HEK293 (cell line): ENCODE results near the gene C19orf12.
A peak's percentile ranks its signal among the peaks of the same experiment; 100 is the strongest.

ENCODE experiments used
- CTCF ChIA-PET: fragments of 350-600 bp; formaldehyde crosslinking; extraction: SDS; loops from one replicate; lab custom pipeline; 2021; ENCODE audit warnings: antibody characterized with exemption; lab: Yijun Ruan, JAX
- POLR2A ChIA-PET: fragments of 300-600 bp; formaldehyde crosslinking; extraction: SDS; loops from one replicate; lab custom pipeline; 2020; ENCODE audit warnings: antibody characterized with exemption, inconsistent platforms; lab: Yijun Ruan, JAX
- H3K27ac ChIP-seq: fragments of 200-500 bp; sonication (Bioruptor generic); 2 replicates; pipeline ENCODE4 v1.5.1; 2014; ENCODE audit warnings: low read depth, low read length, control low read depth, inconsistent platforms; ENCODE audit errors: extremely low read depth
- H3K36me3 ChIP-seq, 2 experiments: fragments of 200-500 bp in 1 of 2; sonication (Bioruptor generic) in 1 of 2; 1 replicate in 1 of 2; 2 replicates in 1 of 2; pipeline ENCODE4 v1.5.1; 2014 to 2017; ENCODE audit warnings: inconsistent platforms in 2 of 2, low read length in 2 of 2; ENCODE audit not compliant: control insufficient read depth in 2 of 2, insufficient read depth in 1 of 2
- H3K4me1 ChIP-seq: fragments of 200-500 bp; sonication (Bioruptor generic); 2 replicates; pipeline ENCODE4 v1.5.1; 2014; ENCODE audit warnings: mild to moderate bottlenecking, low read length, inconsistent platforms; ENCODE audit not compliant: control insufficient read depth, insufficient read depth
- H3K4me3 ChIP-seq: 2 replicates; pipeline ENCODE4 v1.5.1; 2011; ENCODE audit warnings: low read depth, mild to moderate bottlenecking, control low read depth, low read length, moderate library complexity
- H3K9me3 ChIP-seq: fragments of 200-500 bp; sonication (Bioruptor generic); 2 replicates; pipeline ENCODE4 v1.5.1; 2014; ENCODE audit warnings: low read depth, low read length, inconsistent platforms; ENCODE audit not compliant: control insufficient read depth, insufficient read depth
- INSM2 ChIP-seq: fragments of 450-650 bp; formaldehyde crosslinking; IDR thresholded peaks from 2 replicates; pipeline ENCODE4 v1.5.1; 2016; ENCODE audit warnings: missing biosample characterization, missing genetic modification characterization
- KLF1 ChIP-seq: fragments of 450-650 bp; formaldehyde crosslinking; IDR thresholded peaks from 2 replicates; pipeline ENCODE4 v1.5.1; 2016; ENCODE audit warnings: missing biosample characterization, missing genetic modification characterization
- KLF17 ChIP-seq: fragments of 450-650 bp; formaldehyde crosslinking; IDR thresholded peaks from 2 replicates; pipeline ENCODE4 v1.5.1; 2016; ENCODE audit warnings: missing biosample characterization, missing genetic modification characterization
- KLF7 ChIP-seq: fragments of 450-650 bp; formaldehyde crosslinking; IDR thresholded peaks from 2 replicates; pipeline ENCODE4 v1.5.1; 2016; ENCODE audit warnings: missing biosample characterization, missing genetic modification characterization, borderline replicate concordance
- SP3 ChIP-seq: fragments of 450-650 bp; formaldehyde crosslinking; IDR thresholded peaks from 2 replicates; pipeline ENCODE4 v1.5.1; 2016; ENCODE audit warnings: missing biosample characterization, missing genetic modification characterization
- ZBTB17 ChIP-seq: fragments of 450-650 bp; formaldehyde crosslinking; IDR thresholded peaks from 2 replicates; pipeline ENCODE4 v1.5.1; 2016; ENCODE audit warnings: missing biosample characterization, missing genetic modification characterization
- ZBTB20 ChIP-seq: fragments of 450-650 bp; formaldehyde crosslinking; IDR thresholded peaks from 2 replicates; pipeline ENCODE4 v1.5.1; 2016; ENCODE audit warnings: missing biosample characterization, missing genetic modification characterization
- ZBTB26 ChIP-seq: fragments of 450-650 bp; formaldehyde crosslinking; optimal IDR thresholded peaks from 2 replicates; pipeline ENCODE3; 2016; ENCODE audit warnings: missing biosample characterization, mild to moderate bottlenecking, missing genetic modification characterization
- ZNF121 ChIP-seq: fragments of 450-650 bp; formaldehyde crosslinking; IDR thresholded peaks from 2 replicates; pipeline ENCODE4 v1.5.1; 2016; ENCODE audit warnings: missing biosample characterization, missing genetic modification characterization
- ZNF133 ChIP-seq: fragments of 450-650 bp; formaldehyde crosslinking; IDR thresholded peaks from 2 replicates; pipeline ENCODE4 v1.5.1; 2016; ENCODE audit warnings: missing biosample characterization, missing genetic modification characterization
- ZNF24 ChIP-seq: fragments of 450-650 bp; formaldehyde crosslinking; IDR thresholded peaks from 2 replicates; pipeline ENCODE4 v1.5.1; 2016; ENCODE audit warnings: missing biosample characterization, missing genetic modification characterization
- ZNF324 ChIP-seq: fragments of 450-650 bp; formaldehyde crosslinking; IDR thresholded peaks from 2 replicates; pipeline ENCODE4 v1.5.1; 2016; ENCODE audit warnings: missing biosample characterization, missing genetic modification characterization
- ZNF335 ChIP-seq: fragments of 450-650 bp; formaldehyde crosslinking; conservative IDR thresholded peaks from 2 replicates; pipeline ENCODE4 v1.5.1; 2016; ENCODE audit warnings: missing biosample characterization, missing genetic modification characterization
- ZNF391 ChIP-seq: fragments of 450-650 bp; formaldehyde crosslinking; IDR thresholded peaks from 2 replicates; pipeline ENCODE4 v1.5.1; 2016; ENCODE audit warnings: low read depth, missing biosample characterization, missing genetic modification characterization, borderline replicate concordance
- ZNF398 ChIP-seq: fragments of 450-650 bp; formaldehyde crosslinking; IDR thresholded peaks from 2 replicates; pipeline ENCODE4 v1.5.1; 2017; ENCODE audit warnings: missing biosample characterization, missing genetic modification characterization
- ZNF416 ChIP-seq: fragments of 450-650 bp; formaldehyde crosslinking; IDR thresholded peaks from 2 replicates; pipeline ENCODE4 v1.5.1; 2016; ENCODE audit warnings: missing biosample characterization, missing genetic modification characterization
- ZNF423 ChIP-seq: fragments of 450-650 bp; formaldehyde crosslinking; IDR thresholded peaks from 2 replicates; pipeline ENCODE4 v1.5.1; 2016; ENCODE audit warnings: missing biosample characterization, missing genetic modification characterization
- ZNF544 ChIP-seq: fragments of 450-650 bp; formaldehyde crosslinking; IDR thresholded peaks from 2 replicates; pipeline ENCODE4 v1.5.0; 2017; ENCODE audit warnings: missing biosample characterization, missing genetic modification characterization
- ZNF600 ChIP-seq: fragments of 450-650 bp; formaldehyde crosslinking; IDR thresholded peaks from 2 replicates; pipeline ENCODE4 v1.5.1; 2016; ENCODE audit warnings: missing biosample characterization, missing genetic modification characterization
- ZNF610 ChIP-seq: fragments of 450-650 bp; formaldehyde crosslinking; IDR thresholded peaks from 2 replicates; pipeline ENCODE4 v1.5.1; 2016; ENCODE audit warnings: missing biosample characterization, missing genetic modification characterization, borderline replicate concordance
- ZNF629 ChIP-seq: fragments of 450-650 bp; formaldehyde crosslinking; IDR thresholded peaks from 2 replicates; pipeline ENCODE4 v1.5.1; 2017; ENCODE audit warnings: missing biosample characterization, missing genetic modification characterization
- ZNF645 ChIP-seq: fragments of 450-650 bp; formaldehyde crosslinking; IDR thresholded peaks from 2 replicates; pipeline ENCODE4; 2016; ENCODE audit warnings: missing biosample characterization, missing genetic modification characterization
- ZNF707 ChIP-seq: fragments of 450-650 bp; formaldehyde crosslinking; IDR thresholded peaks from 2 replicates; pipeline ENCODE4 v1.5.1; 2016; ENCODE audit warnings: missing biosample characterization, missing genetic modification characterization
- ZNF76 ChIP-seq: fragments of 450-650 bp; formaldehyde crosslinking; IDR thresholded peaks from 2 replicates; pipeline ENCODE4; 2016; ENCODE audit warnings: low read depth, missing biosample characterization, missing genetic modification characterization, borderline replicate concordance
- ZNF777 ChIP-seq: fragments of 450-650 bp; formaldehyde crosslinking; IDR thresholded peaks from 2 replicates; pipeline ENCODE4 v1.5.1; 2017; ENCODE audit warnings: missing biosample characterization, missing genetic modification characterization, borderline replicate concordance
- ZNF791 ChIP-seq: fragments of 450-650 bp; formaldehyde crosslinking; IDR thresholded peaks from 2 replicates; pipeline ENCODE4 v1.5.1; 2016; ENCODE audit warnings: missing biosample characterization, missing genetic modification characterization
- ZSCAN30 ChIP-seq: fragments of 450-650 bp; IDR thresholded peaks from 2 replicates; pipeline ENCODE4 v1.5.1; 2018; ENCODE audit warnings: missing biosample characterization, mild to moderate bottlenecking, missing genetic modification characterization, moderate library complexity
- ZXDB ChIP-seq: fragments of 450-650 bp; formaldehyde crosslinking; IDR thresholded peaks from 2 replicates; pipeline ENCODE4 v1.5.1; 2016; ENCODE audit warnings: missing biosample characterization, missing genetic modification characterization

Gene C19orf12

GRCh38 chr19:29665826-29666577 is 49.1 kb downstream of the C19orf12 start (continued):
- TF ChIP-seq INSM2 (peak; percentile 3; the same call in 1 of the 2 replicates), ZNF121 (tag by site-specific recombination) (0 out of 2 replicates have a peak, but pooled peaks have one; percentile 24), ZNF324 (tag by site-specific recombination) (no peak), ZNF24 (tag by site-specific recombination) (no peak), SP3 (tag by site-specific recombination) (no peak; the same call in none of the 2 replicates), ZNF335 (peak; percentile 85), ZNF791 (tag by site-specific recombination) (no peak), ZNF645 (tag by site-specific recombination) (0 out of 2 replicates have a peak, but pooled peaks have one; percentile 62)

- H3K4me1 ChIP-seq: peaks cover 52% of the 10 kb centered on the region
- peak within 1 kb of the TSS; percentile 59 for H3K4me3 ChIP-seq
- H3K9me3 ChIP-seq: no peaks in the 10 kb centered on the region
- H3K27ac ChIP-seq: peak within 1 kb of the TSS; percentile 71; the same call in 1 of the 2 replicates
- ChIA-PET CTCF (interaction anchor here (0.5 to 11.0 kb wide), 9 partner anchors 8 to 1134 kb away, joined by 3 to 105 read pairs (median 4); partner anchors contain the start of gene POP4), POLR2A (interaction anchor here (0.5 to 4.7 kb wide), 11 partner anchors 8 to 59 kb away, joined by 3 to 37 read pairs (median 3); partner anchors contain the start of genes C19orf12 and POP4)
- no peaks in the 10 kb centered on the region; a peak in 1 of 3 replicates for H3K36me3 ChIP-seq
- TF ChIP-seq ZNF423 (tag by site-specific recombination): peak; percentile 58; the same call in 1 of the 2 replicates
- peak; percentile 10; the same call in 1 of the 2 replicates for TF ChIP-seq ZNF76 (tag by site-specific recombination)
- TF ChIP-seq KLF7 (tag by site-specific recombination): 0 out of 2 replicates have a peak, but pooled peaks have one; percentile 29
- TF ChIP-seq ZNF391: peak; percentile 66; the same call in 1 of the 2 replicates
- peak; percentile 79 for TF ChIP-seq ZXDB
- TF ChIP-seq ZNF610 (tag by site-specific recombination): 0 out of 2 replicates have a peak, but pooled peaks have one; percentile 18
- no peak for TF ChIP-seq ZNF416 (tag by site-specific recombination)
- TF ChIP-seq ZNF777 (tag by site-specific recombination): peak; percentile 59; the same call in 1 of the 2 replicates
- TF ChIP-seq KLF17 (tag by site-specific recombination): peak; percentile 59
- TF ChIP-seq ZNF629 (tag by site-specific recombination): 0 out of 2 replicates have a peak, but pooled peaks have one; percentile 3
- TF ChIP-seq KLF1 (tag by site-specific recombination): no peak; the same call in 1 of the 2 replicates
- TF ChIP-seq ZSCAN30 (tag by site-specific recombination): 0 out of 2 replicates have a peak, but pooled peaks have one; percentile 16
- TF ChIP-seq ZNF398 (tag by site-specific recombination): peak; percentile 6
- TF ChIP-seq ZBTB26: peak; percentile 90
- TF ChIP-seq ZNF600: peak; percentile 76; the same call in 1 of the 2 replicates
- no peak for TF ChIP-seq ZNF324 (tag by site-specific recombination)
- TF ChIP-seq ZBTB17 (tag by site-specific recombination): no peak
- no peak for TF ChIP-seq ZNF544 (tag by site-specific recombination)
- peak; percentile 31; the same call in 1 of the 2 replicates for TF ChIP-seq ZNF133 (tag by site-specific recombination)
- peak; percentile 98 for TF ChIP-seq ZBTB20 (tag by site-specific recombination)
- TF ChIP-seq ZNF707: no peak
Observed at GRCh38 chr19:29665215-29665825, 49.7 kb downstream of the C19orf12 start, which contains the start of gene PLEKHF1. PLEKHF1 (plus strand) TSS chr19:29665461; CDS start chr19:29673840, 8,379 bp downstream.
